ENCODE data around the gene PCDH15.
"Not testable (repeated sequence)": the region's sequence is repeated elsewhere in the genome, so short reads cannot be mapped to it uniquely, and the experiment has no call there.

Gene PCDH15

DNA sequence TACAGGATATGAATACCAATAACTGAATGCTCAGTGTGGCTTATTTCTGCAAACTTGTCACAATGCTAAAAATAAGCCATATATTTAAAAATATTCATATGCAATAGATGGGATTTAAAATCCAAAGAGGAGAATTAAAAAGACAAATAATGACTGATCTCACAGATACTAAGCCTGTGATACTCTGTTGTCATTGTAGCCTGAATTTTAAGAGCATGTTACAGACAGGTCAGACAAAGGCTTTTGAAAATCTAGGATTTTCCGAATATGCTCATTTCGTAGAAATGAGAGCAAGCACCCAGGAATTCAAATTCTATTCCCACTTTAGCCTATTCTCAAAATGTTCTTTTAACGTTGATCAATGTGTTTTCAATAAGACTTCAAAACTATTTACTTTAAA, 269.7 kb downstream of the PCDH15 start:
- DNase-seq, result no peak

- no peak for DNase-seq
These were observed 270.7 kb downstream of the PCDH15 start for GRCh38 chr10:54530299-54530698.

DNA sequence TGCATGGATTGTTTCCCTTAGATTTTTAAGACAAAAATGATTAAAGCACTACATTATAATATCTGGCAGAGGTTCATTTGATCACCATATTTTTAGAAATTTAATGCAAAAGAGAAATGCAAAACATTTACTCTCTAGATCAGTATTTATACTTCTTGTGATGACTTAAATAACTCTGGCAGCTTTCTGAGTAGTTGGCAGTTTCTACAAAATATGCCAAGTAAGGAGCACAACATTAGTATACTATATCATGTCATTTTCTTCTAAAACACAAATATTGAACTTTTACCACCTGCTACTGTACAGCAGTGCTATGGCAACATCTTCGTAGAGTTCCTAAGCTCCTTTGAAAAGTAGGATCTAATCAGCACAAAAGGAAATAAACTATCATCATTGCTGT, 275.2 kb downstream of the PCDH15 start:
- no peak for DNase-seq

DNA sequence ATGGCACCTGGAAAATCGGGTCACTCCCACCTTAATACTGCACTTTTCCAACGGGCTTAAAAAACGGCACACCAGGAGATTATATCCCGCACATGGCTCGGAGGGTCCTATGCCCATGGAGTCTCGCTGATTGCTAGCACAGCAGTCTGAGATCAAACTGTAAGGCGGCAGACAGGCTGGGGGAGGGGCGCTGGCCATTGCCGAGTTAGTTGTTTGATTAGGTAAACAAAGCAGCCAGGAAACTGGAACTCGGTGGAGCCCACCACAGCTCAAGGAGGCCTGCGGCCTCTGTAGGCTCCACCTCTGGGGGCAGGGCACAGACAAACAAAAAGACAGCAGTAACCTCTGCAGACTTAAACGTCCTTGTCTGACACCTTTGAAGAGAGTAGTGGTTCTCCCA, 285.8 kb downstream of the PCDH15 start:
- DNase-seq, result not testable (repeated sequence)

DNA sequence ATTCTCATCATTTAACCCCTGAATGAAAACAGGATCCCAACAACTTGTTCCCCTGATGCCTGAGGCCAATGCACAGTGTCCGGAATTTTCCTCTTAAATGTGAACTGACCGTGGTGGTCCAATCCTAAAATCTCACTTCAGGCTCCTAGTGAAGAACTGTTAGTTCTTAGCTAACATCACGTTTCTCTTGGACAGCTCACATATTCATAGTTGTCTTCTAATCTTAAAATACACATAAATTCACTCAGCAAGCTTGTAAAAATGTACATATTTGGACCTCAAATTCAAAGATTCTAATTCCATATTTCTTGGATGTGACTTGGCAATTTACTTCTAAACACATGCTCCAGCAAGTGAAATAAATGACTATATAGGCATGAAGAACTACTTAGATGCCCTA, 297.2 kb downstream of the PCDH15 start:
- DNase-seq, result no peak

DNA sequence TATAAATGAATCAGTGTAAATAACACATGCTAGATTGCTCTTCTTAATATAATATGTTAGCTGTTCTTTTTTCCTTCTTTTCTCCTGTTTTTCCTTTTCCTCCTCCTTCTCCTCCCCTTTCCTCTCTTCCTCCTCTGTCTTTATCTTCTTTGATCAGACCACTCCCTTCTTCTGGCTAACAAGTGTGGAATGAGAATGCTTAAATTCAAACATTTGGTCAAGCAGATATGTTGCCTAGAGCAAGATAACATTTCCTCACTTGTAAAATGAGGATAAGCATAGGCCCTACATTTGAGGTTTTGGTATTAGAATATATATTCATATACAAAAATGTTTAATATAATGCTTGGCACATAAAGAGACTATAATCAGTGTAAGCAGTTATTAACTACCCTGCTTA, 299.1 kb downstream of the PCDH15 start:
- no peak for DNase-seq

DNA sequence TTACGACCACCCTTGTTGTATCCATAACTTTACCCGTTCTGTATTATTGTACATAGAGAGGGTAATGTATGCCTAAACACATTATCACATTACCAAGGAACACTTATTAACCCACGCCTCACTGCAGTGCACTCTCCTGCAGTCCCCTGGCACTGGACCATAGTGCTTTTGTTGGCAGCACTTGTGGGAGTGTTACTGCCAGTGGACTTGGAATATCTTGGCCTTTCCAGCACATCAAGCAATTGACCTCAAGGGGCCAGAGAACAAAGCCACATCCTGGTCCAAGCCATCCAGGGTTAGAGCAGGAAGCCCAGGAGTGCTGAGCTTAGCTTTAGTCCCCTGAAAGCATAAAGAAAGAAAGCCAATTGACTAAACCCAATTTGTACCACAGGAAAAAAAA, 304.2 kb downstream of the PCDH15 start:
- no peak for DNase-seq

DNA sequence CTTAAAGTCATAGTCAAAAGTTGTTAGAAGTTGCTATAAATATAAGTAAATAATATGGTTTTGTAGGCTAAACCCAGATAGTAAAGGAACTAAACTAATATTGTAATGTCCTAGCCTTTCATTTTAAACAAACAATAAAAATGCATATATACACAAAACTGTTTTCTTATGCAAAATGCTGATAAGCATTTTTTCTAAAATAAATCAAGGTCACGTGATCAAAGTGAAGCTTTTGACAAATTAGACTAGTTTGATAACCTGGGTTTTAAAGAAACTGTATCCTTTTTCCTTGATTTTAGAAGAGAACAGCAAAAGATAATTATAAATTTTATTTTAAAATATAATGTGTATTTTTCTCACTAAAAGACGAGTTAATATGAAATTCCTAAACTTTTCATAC, 313.3 kb downstream of the PCDH15 start:
- no peak for DNase-seq

DNA sequence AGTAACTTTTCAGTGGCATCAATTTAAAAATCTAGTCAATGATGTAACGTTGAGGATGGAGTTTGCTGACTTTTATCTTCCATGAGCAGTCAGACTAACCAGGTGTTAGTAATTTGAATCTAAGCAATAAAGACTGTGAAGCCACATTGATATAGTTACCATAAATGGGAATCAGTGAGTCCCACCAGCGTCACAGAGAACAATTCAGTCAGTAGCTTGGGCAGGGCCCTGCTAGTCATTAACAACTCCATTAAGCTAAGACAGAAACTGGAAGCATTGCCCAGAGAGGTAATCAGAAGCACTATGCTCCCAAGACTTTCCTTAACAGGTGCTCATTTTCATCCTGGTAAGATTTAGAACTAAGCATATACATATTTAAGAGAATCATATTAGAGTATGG, 315.1 kb downstream of the PCDH15 start:
- no peak for DNase-seq

DNA sequence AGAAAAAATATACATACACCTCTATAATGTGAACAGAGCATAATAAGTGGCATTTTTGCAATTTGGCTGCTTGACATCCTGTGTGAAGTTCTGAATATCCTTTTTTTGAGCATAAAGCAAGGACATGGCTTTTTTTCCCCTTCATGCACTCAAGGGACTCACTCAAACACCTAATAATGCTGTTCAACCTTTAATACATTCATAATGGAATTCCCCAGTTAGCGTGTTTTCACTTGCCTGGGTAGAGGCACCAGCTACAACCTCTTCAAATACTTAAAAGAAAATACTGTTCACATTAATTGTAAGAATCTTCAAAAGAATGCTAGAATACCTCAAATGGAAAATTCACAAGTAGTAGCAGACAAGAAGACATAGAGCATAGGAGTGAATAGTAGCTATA, 316.8 kb downstream of the PCDH15 start:
- no peak for DNase-seq

DNA sequence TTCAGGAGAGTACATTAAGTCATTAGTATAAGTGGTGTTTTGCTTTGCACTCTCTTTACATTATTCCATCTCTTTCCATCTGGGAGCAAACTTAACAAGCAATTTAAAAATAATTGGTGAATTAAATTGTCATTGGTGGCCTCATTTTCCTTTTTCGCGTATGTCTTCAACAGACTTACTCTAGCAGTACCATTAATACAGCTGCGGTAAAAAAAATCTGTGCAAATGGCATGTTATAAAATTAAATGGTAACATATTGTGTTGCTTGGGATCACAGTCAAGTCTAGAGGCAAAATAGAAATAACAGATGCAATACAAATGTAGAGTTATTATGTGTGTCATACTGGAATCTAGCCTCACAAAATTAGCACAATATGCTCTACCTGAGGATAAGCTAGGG, 322.4 kb downstream of the PCDH15 start:
- no peak for DNase-seq

GRCh38 chr10:54477738-54478137, 323.3 kb downstream of the PCDH15 start:
- DNase-seq, result no peak

- no peak for DNase-seq
These were observed 330.8 kb downstream of the PCDH15 start for GRCh38 chr10:54470324-54470631.

GRCh38 chr10:54469587-54470323, 331.3 kb downstream of the PCDH15 start:
- DNase-seq, result no peak

DNA sequence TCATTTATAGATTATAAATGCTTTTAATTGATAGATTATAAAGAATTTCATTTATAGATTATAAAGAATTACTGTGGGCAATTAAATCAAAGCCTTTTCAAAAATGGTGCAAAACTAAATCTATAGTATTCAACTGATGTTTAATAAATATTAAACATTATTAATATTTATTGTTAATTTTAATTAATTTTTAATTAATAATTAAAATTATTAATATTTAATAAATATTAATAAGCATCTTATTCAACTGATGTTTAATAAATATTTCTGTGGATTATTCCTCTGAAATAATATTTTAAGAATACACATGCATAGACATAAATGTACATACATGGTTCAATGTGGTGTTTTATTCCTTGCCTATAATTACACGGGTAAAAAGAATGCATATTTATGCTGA, 346.8 kb downstream of the PCDH15 start:
- no peak for DNase-seq

DNA sequence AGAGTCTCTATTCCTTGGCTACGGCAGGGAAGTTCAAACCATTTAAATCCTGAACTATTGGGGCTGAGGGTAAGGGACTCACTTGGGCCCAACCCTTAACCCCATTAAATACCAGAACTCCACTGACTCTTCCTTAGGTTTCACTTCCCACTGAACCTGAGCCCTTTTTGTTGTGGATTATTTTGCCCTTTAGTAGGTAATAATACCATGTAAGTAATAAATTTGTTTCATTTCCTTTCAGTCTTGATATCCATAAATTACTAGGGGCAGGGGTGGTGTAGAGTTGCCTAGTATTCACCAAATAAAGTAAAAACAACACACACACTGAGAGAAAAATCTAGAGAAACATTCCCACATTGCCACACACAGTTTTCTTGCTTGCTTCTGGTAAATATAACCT, 352.0 kb downstream of the PCDH15 start:
- no peak for DNase-seq

DNA sequence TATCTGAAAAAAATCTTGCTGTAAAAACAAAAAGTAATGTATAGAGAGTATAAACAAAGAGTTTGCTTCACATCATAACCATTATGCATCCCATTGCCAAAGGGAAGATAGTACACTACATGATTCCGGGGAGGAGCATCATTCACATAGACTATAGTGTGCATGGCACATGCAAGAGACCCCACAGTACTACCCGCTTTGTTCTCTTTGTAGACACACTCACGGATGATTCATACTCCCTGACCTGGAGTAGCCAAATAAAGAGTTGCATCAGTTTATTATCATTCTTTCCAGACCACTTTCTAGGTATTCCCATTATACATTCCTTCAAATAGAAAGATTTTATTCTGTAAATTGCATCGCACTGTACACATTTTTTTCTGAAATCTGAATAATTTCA, 356.9 kb downstream of the PCDH15 start:
- no peak for DNase-seq

DNA sequence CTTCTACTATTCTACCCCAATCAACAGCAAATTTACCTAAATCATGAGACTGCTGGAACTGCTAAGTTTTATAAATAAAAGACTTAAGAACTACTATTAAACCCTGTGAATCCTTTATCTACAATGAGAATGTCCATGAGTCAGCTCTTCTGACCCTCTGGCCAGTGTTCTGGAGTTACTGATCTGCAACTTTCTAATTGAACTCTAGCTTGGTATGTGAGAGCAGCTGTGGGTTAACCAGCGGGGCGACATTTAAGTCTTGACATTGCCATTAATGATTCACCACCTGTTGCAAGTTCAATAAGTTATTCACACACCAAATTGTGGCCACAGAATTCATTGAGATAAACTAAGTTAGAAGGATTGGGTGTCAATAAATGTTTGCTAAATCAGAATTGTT, 359.8 kb downstream of the PCDH15 start:
- no peak for DNase-seq

DNA sequence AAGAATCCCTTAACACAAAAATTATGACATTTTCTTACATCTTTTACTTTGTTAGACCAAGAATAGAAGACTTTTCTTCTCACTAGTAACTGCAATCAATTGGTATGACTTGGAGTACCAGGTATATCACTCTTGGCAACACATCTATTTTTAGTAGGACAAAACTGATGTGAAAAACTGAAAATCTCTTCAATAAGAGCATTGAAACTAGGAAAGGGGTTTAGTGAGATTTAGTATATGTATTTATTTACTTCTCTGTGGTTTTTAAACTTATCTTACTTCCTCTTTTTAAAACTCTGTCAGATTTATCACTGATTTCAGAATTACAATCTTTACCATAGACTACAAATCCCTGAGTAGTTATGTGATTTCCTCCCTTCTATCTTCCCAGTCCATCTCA, 366.2 kb downstream of the PCDH15 start:
- DNase-seq, result no peak

- no peak for DNase-seq
These were observed 385.5 kb downstream of the PCDH15 start for GRCh38 chr10:54415483-54415882.

DNA sequence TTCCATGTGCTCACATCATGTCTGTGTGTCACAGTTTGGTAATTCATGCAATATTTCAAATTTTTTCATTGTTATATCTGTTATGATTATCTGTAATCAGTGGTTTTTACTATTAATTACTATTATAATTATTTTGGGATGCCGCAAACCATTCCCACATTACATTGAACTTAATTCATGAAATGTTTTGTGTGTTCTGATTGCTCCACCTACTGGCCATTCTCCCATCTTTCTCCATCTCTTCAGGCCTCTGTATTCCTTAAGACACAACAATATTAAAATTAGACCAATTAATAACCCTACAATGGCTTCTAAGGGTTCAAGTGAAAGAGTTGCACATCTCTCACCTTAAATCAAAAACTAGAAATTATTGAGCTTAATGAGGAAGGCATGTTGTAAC, 398.5 kb downstream of the PCDH15 start:
- DNase-seq, result no peak

DNA sequence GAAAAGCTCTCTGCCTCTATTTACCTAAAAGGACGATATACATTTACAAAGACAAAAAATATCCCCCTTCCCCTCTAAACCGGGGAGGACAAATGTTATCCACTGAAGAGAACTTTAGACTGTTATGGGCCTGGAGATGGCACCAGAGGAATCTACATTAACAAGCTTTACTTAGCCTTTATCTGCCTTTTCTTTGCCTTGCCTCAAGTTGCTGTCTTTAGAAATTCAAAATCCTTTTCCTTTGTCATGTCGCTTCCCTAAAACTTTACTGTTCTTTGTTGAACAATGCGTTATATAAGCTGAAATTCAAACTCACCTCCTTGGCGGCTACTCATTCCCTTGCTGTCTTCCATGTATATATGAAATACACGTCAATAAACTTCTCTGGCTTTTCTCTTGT, 405.0 kb downstream of the PCDH15 start:
- no peak for DNase-seq

- not testable (repeated sequence) for DNase-seq
These were observed 406.4 kb downstream of the PCDH15 start for GRCh38 chr10:54394598-54394997.

DNA sequence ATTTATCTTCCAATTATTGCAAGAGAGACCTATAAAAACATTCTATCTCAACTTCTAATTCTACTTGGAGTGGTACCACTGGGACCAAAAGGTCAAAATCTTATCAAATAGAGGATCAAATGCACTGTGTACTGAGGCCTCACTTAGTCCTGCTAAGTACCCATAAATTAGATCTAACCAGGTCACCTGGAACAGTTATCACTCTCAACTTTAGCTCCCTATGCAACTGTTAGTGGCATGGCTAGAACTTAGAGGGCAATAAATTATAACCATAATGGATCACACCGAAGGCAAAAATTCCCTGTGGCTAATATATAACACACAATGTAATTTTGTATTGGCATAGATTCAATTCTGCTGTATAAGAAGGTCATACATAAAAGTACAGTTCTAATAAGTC, 428.9 kb downstream of the PCDH15 start:
- no peak for DNase-seq

DNA sequence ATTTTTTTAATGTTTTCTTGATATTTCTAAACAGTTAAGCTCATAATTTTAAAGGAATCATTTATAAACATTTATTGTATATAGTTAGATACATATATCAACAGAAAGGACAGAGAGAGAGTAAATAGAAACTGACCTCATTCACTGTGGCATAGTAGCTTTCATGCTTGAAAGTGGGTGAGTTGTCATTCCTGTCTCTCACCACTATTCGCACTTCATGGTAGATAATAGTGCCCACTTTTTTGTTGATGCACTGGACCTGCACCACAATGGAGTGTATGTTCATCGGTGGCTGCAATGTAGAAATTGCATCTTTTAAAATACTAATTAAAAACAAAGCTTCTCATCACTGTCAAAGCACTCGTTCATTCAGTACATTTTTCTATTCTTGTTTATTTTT, 432.0 kb downstream of the PCDH15 start:
- DNase-seq, result no peak

- no peak for DNase-seq
These were observed 437.6 kb downstream of the PCDH15 start for GRCh38 chr10:54363390-54363789.

Data from activated naive CD4-positive, alpha-beta T cell (primary cell).